ENCODE results near the gene PKHD1.

Gene PKHD1

GRCh38 chr6:51790946-51791345, 296.5 kb downstream of the PKHD1 start:
- DNase-seq (ENCODE audit: low read depth) = no peak

- DNase-seq (ENCODE audit: low read depth) = no peak
Measured at GRCh38 chr6:51788121-51788520, 299.3 kb downstream of the PKHD1 start.

DNA sequence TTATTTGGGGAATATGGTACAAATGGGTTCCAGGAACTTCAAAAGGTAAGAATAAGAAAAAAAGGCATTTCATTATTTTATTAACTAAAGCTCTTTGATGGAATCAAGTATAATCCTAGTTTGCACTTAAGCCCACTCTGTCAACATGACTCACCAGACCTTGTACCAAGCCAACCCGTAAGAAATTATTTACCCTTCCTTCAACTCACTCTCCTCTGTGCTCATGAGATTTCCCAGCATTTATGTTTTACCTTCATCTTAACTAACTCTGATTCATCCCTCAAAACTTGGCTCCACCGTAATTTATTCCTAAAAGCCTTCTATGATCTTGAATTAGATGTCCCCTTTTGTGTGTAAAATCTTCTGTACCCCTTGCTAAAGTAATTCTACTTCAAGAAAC, 308.7 kb downstream of the PKHD1 start:
- DNase-seq (ENCODE audit: low read depth) = no peak

DNA sequence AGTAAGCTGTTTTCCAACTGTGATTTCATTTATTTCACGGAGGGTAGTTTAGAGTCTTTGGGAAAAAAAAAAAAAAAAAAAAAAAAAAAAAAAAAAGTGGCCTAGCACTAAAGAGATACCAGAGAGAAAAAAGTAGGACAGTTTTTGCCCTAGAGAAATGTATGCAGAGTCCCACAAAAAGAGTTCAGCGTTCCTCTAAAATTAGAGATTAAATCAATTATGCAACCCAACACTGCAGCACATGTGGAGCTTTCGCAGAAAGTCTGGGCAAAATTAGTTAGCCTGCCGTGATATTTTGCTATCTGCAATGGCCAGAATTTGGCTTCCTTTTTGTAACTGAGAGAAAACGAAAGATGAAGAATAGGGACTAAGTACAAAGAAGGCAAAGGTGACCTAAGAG, 309.8 kb downstream of the PKHD1 start:
- no peak for DNase-seq (ENCODE audit: low read depth)

DNA sequence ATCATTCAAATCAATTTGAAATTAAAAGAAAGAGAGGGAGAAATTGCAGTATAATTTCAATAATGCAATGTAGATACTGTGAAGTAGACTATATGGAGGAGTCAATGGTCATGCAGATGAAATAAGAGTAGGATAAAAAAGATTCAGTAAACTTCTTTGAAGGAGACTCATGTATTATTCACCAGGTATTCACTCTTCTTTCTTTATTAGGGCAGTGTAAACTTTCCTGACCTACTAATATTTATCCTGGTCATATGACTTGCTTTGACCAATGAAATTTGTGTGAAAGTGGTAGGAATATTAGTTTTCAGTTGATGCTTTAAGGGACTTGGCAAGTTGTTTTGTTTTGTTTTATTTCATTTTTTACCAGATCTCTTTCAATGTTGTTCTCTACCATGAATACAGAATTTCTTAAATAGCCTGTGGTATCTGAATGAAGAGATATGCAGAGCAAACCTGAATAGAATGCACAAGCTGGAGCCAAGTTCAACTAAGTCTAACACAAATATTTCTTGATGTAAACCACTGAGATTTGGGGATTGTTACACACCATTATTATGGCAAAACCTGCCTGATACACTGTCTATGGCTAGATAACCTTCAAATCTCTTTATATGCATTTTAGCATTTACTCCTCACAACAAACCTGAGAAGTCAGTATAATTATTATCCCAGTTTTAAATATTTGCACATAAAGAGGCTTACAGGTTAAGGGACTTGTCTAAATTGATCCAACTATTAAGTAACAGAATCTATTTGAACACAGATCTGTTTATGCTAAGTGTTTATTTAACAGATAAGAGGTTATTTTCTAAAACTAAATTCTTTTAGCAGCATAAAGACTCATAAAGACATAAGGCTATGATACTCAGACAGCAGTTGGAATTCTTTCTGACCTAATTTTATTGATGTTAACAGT, 311.2 kb downstream of the PKHD1 start:
- no peak for DNase-seq (ENCODE audit: low read depth)

- DNase-seq (ENCODE audit: low read depth) = no peak
Measured at GRCh38 chr6:51768087-51768486, 319.3 kb downstream of the PKHD1 start.

DNA sequence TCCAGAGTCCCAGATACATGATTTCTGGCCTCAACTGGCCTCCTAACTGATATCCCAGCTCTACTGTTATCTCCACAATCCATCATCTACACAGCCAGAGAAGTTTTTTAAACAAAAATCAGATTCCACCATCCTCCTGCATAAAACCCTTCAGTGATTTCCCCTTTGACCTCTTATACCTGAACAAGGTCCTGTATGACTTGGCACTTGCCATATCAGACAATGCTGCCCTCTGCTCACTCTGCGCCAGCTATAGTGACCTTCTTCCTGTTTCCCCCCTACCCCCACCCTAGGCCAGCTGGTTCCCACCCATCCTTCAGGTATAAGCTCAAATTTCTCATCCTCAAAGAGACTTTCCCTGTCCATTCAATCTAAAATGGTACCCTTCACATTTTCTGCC, 322.2 kb downstream of the PKHD1 start:
- no peak for DNase-seq (ENCODE audit: low read depth)

DNA sequence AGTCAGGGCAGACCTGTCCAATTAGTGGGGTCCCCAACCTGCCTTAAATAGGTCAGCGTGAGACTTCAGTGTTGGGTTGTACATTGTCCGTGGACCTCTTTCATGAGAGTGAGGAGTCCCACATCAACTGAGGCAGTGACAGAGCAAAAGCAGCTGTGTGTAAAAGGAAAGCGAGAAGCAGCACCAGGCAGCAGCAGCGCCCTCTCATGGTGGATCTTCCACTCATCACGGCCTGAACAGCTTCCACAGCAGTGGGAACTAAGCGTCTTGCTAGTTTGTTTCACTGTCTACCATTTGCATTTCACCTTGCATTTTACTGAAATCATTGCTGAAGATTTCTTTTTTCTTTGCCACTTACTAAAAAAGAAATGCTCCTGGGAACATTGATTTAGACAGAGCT, 333.8 kb downstream of the PKHD1 start:
- DNase-seq (ENCODE audit: low read depth) = no peak

DNA sequence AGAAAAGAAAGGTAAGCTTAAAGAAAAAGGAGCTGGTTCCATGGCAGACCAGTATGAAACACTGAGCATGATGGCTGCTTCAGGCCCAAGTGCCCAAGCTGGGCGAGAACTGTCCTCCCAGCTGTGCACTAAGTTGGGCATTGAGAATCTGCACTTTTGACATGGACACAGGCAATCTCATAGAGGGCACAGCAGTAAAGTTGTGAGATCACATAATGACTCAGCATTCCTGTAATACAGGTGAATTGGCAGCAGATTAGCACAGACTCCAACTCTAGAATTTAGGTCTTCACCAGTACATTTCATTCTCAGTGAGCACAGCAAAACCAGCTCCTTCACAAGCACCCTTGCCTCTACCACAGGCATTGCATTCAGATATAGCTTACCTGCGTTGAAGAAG, 343.4 kb downstream of the PKHD1 start:
- no peak for DNase-seq (ENCODE audit: low read depth)

DNA sequence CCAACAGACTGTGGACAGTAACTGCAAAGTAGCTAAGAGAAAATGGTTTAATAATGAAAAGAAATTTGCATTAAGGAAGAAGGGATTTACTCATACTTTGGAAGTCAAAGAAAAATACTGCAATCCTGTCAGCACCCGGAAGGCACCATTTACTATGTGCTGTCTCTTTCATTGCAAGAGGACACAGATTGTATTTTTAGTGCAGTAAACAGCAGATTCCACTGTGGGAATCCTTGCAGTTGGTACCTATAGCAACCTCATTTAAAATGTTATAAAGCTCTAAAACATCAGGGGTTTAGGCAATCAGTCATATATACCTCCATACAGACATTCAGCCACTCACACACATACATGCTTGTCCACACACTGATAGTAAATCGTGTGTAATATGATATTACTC, 346.8 kb downstream of the PKHD1 start:
- DNase-seq (ENCODE audit: low read depth) = no peak

GRCh38 chr6:51738614-51739013, 348.8 kb downstream of the PKHD1 start:
- DNase-seq (ENCODE audit: low read depth) = no peak

DNA sequence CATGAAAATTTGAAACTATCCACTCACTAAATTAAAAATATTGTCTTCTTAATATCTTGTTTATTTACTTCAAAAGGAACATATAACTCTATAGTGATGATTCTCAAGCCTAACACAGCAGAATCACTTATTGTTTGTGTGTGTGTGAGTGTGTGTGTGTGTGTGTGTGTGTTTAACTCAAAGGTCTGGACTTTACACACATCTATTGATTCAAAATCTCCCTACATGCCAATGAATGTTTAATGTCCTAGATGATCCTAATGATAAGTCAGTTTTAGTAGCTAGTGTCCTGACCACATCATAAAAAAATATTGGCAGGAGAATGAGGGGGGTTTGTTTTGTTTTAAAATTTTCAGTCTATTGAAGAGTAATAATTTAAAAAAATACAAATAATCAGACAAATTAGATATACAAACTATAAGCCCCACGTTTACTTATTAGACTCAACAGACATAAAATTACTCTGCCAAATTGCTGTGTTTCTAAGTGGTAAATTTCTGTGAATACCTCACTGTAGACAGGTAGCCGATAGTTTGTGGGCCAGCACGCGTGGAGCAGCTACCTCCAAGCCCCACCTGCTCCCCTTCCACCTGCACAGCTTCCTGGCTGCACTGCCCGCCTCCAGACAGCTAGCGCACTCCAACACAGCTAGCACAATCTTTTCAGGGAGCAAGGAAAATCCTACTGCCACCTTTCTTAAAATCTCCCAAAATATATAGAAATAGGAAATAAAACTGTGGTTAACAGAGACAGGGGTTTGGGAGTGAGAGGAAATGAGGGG, 349.6 kb downstream of the PKHD1 start:
- no peak for DNase-seq (ENCODE audit: low read depth)

DNA sequence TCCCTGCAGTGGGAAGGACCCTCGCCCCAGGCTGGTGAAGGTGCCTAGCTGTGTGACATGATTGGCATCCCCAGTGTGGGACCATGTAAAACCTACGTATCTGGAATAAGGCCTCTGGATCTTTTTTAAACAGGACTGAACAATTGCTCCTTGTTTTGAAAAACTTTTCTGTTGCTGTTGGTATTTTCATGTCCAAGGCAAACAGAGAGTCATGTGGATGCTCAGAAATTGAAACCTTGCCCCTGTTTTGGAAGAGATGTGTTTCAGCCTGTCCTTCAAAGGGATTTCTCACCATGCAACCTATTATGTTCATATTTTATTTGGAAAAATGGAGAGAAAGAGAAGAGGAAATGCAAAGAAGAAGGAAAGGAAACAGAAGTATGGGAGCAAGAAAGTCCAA, 362.3 kb downstream of the PKHD1 start:
- no peak for DNase-seq (ENCODE audit: low read depth)

DNA sequence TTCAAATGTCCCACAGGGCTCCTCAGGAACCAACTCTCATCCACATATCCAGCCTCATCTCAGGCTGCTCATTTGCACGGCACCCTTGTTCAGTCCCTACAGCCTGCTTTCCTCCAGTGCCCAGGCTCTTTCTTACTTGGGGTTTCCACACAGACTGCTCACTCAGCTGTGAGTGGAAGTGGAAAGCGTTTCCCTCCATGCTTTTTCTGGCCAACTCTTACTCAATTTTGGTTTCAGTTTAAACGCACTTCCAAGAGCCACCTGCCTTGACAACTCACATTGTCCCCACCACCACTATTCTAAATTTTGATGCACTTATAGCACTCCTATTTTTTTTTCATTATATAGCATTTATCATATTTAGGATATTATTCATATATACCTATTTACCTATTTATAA, 367.1 kb downstream of the PKHD1 start:
- DNase-seq (ENCODE audit: low read depth) = no peak

- no peak for DNase-seq (ENCODE audit: low read depth)
Measured at GRCh38 chr6:51719297-51719696, 368.1 kb downstream of the PKHD1 start.

DNA sequence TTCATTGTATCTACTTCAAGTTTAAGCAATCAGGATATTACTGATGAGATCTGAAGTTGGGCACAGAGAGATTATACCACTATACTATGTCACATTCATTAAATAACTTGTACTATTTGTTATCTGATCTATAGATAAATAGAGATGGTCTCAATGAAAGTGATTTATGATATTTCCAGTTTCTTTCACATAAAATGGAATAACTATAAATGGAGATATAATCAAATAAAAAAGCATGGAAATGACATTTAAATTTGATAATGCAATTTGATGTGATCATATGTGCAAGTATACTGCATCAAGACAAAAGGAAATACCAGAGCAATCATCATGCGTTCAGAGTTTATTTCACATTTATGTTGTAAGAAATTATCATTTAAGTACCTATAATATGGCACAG, 368.9 kb downstream of the PKHD1 start:
- no peak for DNase-seq (ENCODE audit: low read depth)

DNA sequence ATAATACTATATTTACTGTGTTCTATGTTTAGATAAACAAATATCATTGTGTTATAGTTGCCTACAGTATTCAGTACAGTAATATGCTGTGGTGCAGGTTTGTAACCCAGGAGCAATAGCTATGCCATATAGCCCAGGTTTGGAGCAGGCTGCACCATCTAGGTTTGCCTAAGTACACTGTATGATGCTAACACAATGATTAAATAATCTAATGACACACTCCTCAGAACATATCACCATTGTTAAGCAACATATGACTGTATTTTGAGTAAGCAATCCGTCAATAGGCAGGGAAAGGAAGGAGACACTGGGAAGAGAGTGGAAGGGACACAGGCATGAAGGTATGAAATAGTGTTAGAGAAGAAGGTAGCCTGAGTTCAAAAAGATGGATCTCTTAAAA, 369.9 kb downstream of the PKHD1 start:
- DNase-seq (ENCODE audit: low read depth) = no peak

DNA sequence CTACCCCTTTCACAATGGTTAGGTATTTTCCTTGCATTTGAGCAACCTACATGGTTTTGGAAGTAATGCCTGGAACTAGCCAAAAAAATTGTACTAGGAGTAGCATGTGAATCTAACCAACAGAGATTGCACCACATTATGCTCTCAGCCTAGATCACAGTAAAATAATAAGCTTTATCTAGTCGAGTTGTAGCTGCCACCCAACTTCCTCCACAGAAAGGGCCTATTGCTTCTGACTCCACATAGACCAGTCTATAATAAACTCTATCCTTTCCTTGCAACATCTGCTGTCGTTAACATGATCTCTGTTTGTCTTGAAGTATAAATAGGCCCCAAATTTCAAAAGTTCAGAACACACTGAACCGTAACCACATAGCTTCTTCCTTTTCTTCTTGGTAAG, 375.5 kb downstream of the PKHD1 start:
- no peak for DNase-seq (ENCODE audit: low read depth)

- DNase-seq (ENCODE audit: low read depth) = no peak
Measured at GRCh38 chr6:51706086-51706485, 381.3 kb downstream of the PKHD1 start.

- no peak for DNase-seq (ENCODE audit: low read depth)
Measured at GRCh38 chr6:51704932-51705540, 382.4 kb downstream of the PKHD1 start.

GRCh38 chr6:51702851-51703250, 384.6 kb downstream of the PKHD1 start:
- DNase-seq (ENCODE audit: low read depth) = no peak

- DNase-seq (ENCODE audit: low read depth) = no peak
Measured at GRCh38 chr6:51684603-51685002, 402.8 kb downstream of the PKHD1 start.

- DNase-seq (ENCODE audit: low read depth) = no peak
Measured at GRCh38 chr6:51684038-51684437, 403.4 kb downstream of the PKHD1 start.

Measured in stimulated activated CD8-positive, alpha-beta memory T cell treated with anti-CD3 and anti-CD28 coated beads, Interleukin-15, amount 100 ng/mL, for 24 hours (primary cell).